Activated CD4-positive, alpha-beta T cell treated with anti-CD3 and anti-CD28 coated beads for 36 hours (primary cell): ENCODE data around the gene MGMT. TPM values are rescaled to one million over a fixed set of nuclear protein-coding genes. Genes with fewer than 3 reads are reported as not detected.

Experiments
- ATAC-seq: fragments of 200-7000 bp; cut with Tn5 transposase; one replicate; pipeline ENCODE4 v1.10.0; 2021; ENCODE audit warnings: mild to moderate bottlenecking, moderate library complexity
- CTCF ChIA-PET: fragments of 350-600 bp; sonication (Branson Sonifier 250); formaldehyde crosslinking; loops from one replicate; lab custom pipeline; 2021; ENCODE audit warnings: antibody characterized with exemption; lab: Charles Lee
- POLR2A ChIA-PET: fragments of 350-600 bp; sonication (Branson Sonifier 250); formaldehyde crosslinking; loops from one replicate; lab custom pipeline; 2021; ENCODE audit warnings: antibody characterized with exemption, inconsistent platforms; lab: Charles Lee
- DNase-seq: peaks from one replicate; pipeline ENCODE4 v3.0.0-alpha.2; 2020
- H3K27ac Mint-ChIP-seq: one replicate; pipeline ENCODE4 v1.8.0; 2021; ENCODE audit warnings: mixed read lengths
- H3K27me3 Mint-ChIP-seq: one replicate; pipeline ENCODE4 v1.8.0; 2021; ENCODE audit warnings: mixed read lengths
- H3K36me3 Mint-ChIP-seq: one replicate; pipeline ENCODE4 v1.8.0; 2021; ENCODE audit warnings: low read depth, mixed read lengths
- H3K4me1 Mint-ChIP-seq: one replicate; pipeline ENCODE4 v1.8.0; 2021; ENCODE audit warnings: mixed read lengths
- H3K4me3 Mint-ChIP-seq: one replicate; pipeline ENCODE4 v1.8.0; 2021; ENCODE audit warnings: mild to moderate bottlenecking, moderate library complexity, mixed read lengths
- H3K9me3 Mint-ChIP-seq: one replicate; pipeline ENCODE4 v1.8.0; 2021; ENCODE audit warnings: low read depth, mixed read lengths
- intact Hi-C, 2 experiments: fragments of 100-400 bp; cut with DNase I in 1 of 2; cut with micrococcal nuclease in 1 of 2; formaldehyde crosslinking; loops; one replicate each; pipeline versions ENCODE4 v1.14.2 to v1.15.1; 2022 to 2024; cut with DNase I, micrococcal nuclease
- total RNA-seq, 2 experiments: library from RNA; stranded (reverse); gene quantifications; one replicate each; pipeline ENCODE4 v1.2.3, GENCODE V29; 2021

The MGMT gene
- total RNA-seq, 2 experiments from 2014 or later, result 18.0 to 22.8 TPM

DNA sequence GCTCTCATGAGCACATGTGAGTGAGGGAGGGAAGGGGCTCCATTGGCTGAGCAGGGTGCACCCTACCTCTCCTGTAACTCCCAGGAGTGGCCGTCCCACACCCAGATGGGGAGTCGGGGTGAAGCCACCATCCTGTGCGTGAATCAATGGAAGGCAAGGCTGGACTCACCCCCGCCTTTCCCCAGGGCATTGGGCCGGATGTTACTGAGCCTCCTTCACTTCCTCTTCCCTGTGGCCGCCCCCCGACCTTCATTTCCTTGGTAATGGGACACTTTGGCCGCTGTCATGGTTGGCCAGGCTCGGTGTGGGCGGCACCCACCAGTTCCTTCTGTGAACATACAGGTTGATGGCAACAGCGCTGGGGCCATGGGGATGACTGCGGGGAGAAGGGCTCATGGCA, 209.0 kb downstream of the MGMT start:
- Mint-ChIP-seq H3K27ac (no peak overlapping the region), H3K9me3 (peaks cover 4% of the 10 kb centered on the region), H3K27me3 (no peaks in the 10 kb centered on the region), H3K36me3 (peaks cover 29% of the 10 kb centered on the region), H3K4me1 (no peaks in the 10 kb centered on the region), H3K4me3 (no peak overlapping the region)
- DNase-seq (no peak), ATAC-seq (no peak)
- ChIA-PET POLR2A (no interaction called here), CTCF (no interaction called here)
- intact Hi-C loops, result no loop called here

DNA sequence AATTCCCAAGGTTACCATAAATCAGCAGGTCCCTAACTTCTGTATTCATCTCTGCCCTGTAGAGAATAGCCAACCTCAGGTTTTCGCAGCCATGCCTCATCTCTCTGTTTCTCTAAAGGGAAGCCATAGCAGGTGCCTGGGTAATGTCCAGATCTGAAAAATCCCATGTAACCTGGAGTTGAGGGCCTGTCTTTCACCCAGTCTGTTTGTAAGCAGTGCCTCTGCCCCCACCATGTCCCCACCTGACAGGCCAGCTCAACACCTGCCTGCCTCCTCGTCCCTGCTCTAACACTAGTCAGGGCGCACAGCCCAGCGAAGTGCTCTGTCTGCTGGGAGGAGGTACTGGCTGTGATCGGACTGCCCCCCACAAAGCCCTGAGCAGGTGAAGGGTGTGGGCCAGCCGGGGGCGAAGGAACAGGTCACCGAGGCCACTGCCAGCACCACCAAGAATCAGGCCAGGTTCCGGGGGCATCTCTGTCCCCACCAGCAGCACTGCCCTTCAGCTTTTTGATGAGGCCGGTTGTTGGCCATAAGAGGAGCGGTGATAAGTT, 210.4 kb downstream of the MGMT start:
- peaks cover 29% of the 10 kb centered on the region for H3K36me3 Mint-ChIP-seq
- no peak overlapping the region for H3K4me3 Mint-ChIP-seq
- H3K9me3 Mint-ChIP-seq, result peaks cover 4% of the 10 kb centered on the region
- intact Hi-C loops, result no loop called here
- H3K27ac Mint-ChIP-seq, result no peak overlapping the region
- H3K4me1 Mint-ChIP-seq, result no peaks in the 10 kb centered on the region
- ChIA-PET CTCF (no interaction called here), POLR2A (no interaction called here)
- H3K27me3 Mint-ChIP-seq, result no peaks in the 10 kb centered on the region
- ATAC-seq, result no peak
- no peak for DNase-seq

DNA sequence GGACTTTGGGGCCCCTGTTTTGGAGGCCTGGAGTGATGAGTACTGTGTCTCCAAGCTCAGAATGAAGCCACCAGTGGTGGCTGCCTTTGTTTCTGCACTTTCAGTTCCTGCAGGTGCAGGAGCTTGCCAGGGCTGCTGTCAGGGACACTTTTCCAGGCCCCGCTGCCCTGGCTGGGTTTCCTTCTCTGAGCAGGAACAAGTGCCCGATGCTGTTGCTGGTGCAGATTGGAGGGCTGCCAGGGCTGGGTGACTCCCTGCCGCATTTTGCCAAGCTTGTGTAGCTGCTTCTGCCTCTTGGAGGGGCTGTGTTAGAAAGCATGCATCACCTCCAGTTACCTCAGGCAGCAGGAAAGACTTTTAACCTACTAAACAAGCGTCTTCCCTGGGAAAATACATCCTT, 211.1 kb downstream of the MGMT start:
- CTCF ChIA-PET, result no interaction called here
- ATAC-seq, result no peak
- POLR2A ChIA-PET, result no interaction called here
- no peak overlapping the region for H3K4me3 Mint-ChIP-seq
- H3K9me3 Mint-ChIP-seq, result peaks cover 4% of the 10 kb centered on the region
- H3K4me1 Mint-ChIP-seq, result no peaks in the 10 kb centered on the region
- no peak overlapping the region for H3K27ac Mint-ChIP-seq
- H3K36me3 Mint-ChIP-seq, result peaks cover 27% of the 10 kb centered on the region
- intact Hi-C loops, result no loop called here
- no peaks in the 10 kb centered on the region for H3K27me3 Mint-ChIP-seq
- no peak for DNase-seq

DNA sequence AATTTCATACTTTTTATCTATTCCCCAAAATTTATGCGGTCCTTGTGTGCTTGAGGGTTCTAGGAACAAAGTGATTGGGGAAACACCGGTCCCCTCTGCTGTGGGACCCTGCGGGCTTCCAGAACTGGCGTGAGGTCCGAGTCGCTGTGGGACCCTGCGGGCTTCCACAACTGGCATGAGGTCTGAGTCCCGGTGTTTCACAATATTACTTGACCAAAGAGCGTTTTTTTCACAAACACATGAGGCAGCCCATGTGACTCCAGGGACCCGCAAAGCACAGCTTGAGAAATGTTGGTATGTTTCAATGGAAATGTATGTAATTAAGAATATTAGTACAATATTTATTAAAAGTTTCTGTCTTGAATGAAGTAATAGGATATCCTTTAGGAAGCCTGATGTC, 212.2 kb downstream of the MGMT start:
- ChIA-PET POLR2A (no interaction called here), CTCF (interaction anchor here (0.6 kb wide), 1 partner anchor 45 kb away, joined by 3 read pairs; no protein-coding TSS in a partner anchor)
- Mint-ChIP-seq H3K9me3 (peaks cover 4% of the 10 kb centered on the region), H3K27ac (no peak overlapping the region), H3K4me1 (no peaks in the 10 kb centered on the region), H3K27me3 (no peaks in the 10 kb centered on the region), H3K4me3 (no peak overlapping the region), H3K36me3 (peaks cover 26% of the 10 kb centered on the region)
- intact Hi-C loops, result no loop called here
- DNase-seq (no peak), ATAC-seq (no peak)

DNA sequence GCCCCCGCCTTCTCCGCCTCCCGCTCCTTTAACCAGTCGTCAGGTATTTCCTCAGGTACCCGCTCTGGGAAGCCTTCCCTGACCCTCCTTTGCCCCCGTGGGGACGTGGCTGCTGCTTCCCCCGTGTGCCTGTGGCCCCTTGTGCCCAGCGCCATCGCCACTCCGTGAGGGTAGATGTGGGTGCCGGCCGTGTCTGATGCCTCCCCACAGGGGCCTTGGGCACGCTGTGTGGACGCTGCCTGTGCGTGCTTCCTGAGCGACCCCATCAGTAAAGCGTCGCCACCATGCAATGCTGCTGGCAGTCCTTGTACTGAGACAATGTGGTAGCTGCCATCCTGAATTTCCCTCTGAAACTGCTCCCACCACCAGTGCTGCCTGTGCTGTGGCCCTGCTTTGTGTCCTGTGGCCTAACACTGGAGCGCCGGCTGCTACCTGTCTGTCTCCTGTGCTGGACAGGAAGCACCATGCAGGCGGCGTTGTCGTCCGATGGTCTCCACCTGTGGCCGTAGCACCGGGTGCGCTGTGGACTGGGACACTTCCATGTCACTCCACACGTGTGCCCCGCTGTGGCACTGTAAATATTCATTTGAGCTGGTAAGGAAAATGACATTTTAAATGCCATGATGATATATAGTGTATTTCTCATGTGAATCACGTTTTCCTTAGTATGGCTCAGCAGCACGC, 213.8 kb downstream of the MGMT start:
- Mint-ChIP-seq H3K36me3 (peaks cover 17% of the 10 kb centered on the region), H3K27ac (no peak overlapping the region), H3K27me3 (no peaks in the 10 kb centered on the region), H3K9me3 (peaks cover 4% of the 10 kb centered on the region), H3K4me3 (no peak overlapping the region), H3K4me1 (no peaks in the 10 kb centered on the region)
- ChIA-PET POLR2A (no interaction called here), CTCF (interaction anchor here (0.5 to 0.6 kb wide), 2 partner anchors 12 to 492 kb away, joined by 3 read pairs; no protein-coding TSS in a partner anchor)
- no peak for DNase-seq
- intact Hi-C loops, result no loop called here
- ATAC-seq, result no peak

DNA sequence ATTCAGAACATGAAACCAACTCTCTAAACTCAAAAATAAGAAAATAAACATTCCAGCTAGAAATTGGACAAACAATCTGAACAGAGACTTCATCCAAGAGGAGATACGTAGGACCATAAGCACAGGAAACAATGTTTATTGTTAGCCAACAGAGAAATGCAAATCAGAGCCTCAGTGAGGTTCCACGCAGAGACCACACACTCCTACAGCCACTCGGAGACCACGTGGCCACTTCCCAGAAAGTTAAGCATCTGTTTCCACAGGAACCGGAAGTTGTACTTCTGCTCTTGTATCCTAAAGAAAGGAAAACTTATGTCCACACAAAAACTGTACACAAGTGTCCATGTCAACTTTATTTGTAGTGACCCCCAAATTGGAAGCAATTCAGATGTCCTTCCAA, 214.8 kb downstream of the MGMT start:
- intact Hi-C loops, result no loop called here
- Mint-ChIP-seq H3K9me3 (peaks cover 4% of the 10 kb centered on the region), H3K4me3 (no peak overlapping the region), H3K4me1 (no peaks in the 10 kb centered on the region), H3K36me3 (peaks cover 16% of the 10 kb centered on the region), H3K27ac (no peak overlapping the region), H3K27me3 (no peaks in the 10 kb centered on the region)
- ATAC-seq (no peak), DNase-seq (no peak)
- ChIA-PET CTCF (no interaction called here), POLR2A (no interaction called here)

DNA sequence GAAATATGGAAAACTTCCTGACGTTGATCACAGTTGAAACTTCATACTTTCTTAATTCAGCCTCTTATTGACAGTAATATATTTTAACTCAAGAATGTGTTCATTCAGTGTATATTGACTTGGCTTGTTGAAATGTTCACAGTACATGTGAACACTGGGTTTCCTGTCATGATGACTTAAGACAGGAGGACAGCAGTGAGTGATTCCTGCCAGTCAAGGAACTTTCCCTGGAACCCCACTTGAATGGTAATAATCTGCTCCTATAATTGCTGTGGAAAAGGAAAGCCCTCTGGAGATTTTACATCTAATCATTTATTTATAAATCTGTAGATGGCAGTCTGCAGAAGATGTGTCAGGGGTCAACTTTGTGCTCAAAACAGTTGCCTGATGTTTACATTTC, 216.5 kb downstream of the MGMT start:
- DNase-seq, result no peak
- no peak for ATAC-seq
- ChIA-PET CTCF (no interaction called here), POLR2A (no interaction called here)
- intact Hi-C loops, result no loop called here
- Mint-ChIP-seq H3K27me3 (no peaks in the 10 kb centered on the region), H3K36me3 (peaks cover 16% of the 10 kb centered on the region), H3K9me3 (peaks cover 5% of the 10 kb centered on the region), H3K4me3 (no peak overlapping the region), H3K27ac (no peak overlapping the region), H3K4me1 (no peaks in the 10 kb centered on the region)

DNA sequence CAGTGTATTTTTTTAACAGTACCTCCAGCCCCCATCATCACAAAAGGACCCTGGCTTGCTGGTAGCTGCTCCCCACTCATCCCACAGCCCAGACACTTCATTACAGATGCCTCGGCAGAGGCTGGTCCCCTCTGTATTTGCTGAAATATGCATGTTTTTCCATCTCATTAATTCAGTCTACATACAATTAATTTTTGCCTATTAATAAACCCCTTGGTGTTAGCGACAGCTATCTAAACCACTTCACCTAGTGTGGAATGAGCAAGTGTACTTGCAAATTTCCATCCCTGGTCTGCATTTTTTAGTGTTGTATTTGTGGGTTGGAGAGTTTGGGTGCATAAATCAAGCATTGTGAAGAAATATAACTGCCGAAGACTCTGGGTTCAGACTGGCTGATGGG, 216.9 kb downstream of the MGMT start:
- Mint-ChIP-seq H3K27me3 (no peaks in the 10 kb centered on the region), H3K9me3 (peaks cover 5% of the 10 kb centered on the region), H3K4me3 (no peak overlapping the region), H3K4me1 (no peaks in the 10 kb centered on the region), H3K36me3 (peaks cover 16% of the 10 kb centered on the region), H3K27ac (no peak overlapping the region)
- intact Hi-C loops, result no loop called here
- no peak for DNase-seq
- CTCF ChIA-PET, result no interaction called here
- POLR2A ChIA-PET, result no interaction called here
- no peak for ATAC-seq

DNA sequence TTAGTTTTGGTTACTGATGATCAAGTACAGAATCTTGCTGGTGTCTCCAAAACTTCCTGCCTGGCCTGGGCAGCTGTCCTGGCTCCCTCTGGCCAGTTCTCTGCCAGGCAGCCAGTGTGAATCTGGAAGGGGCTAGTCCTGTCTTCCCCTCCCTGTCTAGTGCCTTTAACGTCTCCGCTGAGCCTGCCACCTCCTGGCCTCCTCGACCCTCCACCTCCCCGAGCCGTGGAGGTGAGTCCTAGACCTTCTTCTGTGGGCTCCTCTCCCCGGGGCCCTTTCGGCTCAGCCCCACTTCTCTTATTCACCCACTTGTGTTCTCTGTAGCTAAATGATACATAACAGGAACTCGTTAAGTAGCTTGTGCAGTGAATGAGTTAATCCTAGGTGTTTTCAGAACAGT, 218.2 kb downstream of the MGMT start:
- ChIA-PET POLR2A (no interaction called here), CTCF (no interaction called here)
- no peak overlapping the region for H3K27ac Mint-ChIP-seq
- DNase-seq (no peak), ATAC-seq (no peak)
- no peaks in the 10 kb centered on the region for H3K27me3 Mint-ChIP-seq
- peaks cover 8% of the 10 kb centered on the region for H3K36me3 Mint-ChIP-seq
- intact Hi-C loops, result no loop called here
- H3K4me1 Mint-ChIP-seq, result no peaks in the 10 kb centered on the region
- peaks cover 1% of the 10 kb centered on the region for H3K9me3 Mint-ChIP-seq
- no peak overlapping the region for H3K4me3 Mint-ChIP-seq

DNA sequence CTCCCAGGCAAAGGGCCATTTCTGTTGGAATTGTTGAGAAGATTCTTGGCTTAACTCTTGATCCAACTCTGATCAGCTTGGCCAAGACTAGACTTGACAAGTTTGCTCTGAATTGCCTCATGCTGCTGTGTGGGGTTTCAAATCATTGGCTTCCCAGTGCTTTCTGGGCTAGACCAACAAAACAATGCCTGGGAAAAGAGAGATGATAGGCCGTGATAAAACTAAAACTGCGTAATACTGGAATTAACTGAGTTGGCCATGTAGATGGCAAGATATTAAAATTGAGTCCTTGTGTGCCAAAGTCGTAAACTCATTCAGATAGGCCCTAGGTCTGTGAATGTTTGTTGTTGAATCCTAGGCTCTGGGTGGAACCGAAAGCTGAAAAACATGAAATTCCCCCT, 222.6 kb downstream of the MGMT start:
- ATAC-seq (no peak), DNase-seq (no peak)
- Mint-ChIP-seq H3K9me3 (peaks cover 1% of the 10 kb centered on the region), H3K27me3 (no peaks in the 10 kb centered on the region), H3K4me3 (no peak overlapping the region), H3K36me3 (peaks cover 3% of the 10 kb centered on the region), H3K27ac (no peak overlapping the region), H3K4me1 (no peaks in the 10 kb centered on the region)
- ChIA-PET CTCF (no interaction called here), POLR2A (no interaction called here)
- intact Hi-C loops, result no loop called here

DNA sequence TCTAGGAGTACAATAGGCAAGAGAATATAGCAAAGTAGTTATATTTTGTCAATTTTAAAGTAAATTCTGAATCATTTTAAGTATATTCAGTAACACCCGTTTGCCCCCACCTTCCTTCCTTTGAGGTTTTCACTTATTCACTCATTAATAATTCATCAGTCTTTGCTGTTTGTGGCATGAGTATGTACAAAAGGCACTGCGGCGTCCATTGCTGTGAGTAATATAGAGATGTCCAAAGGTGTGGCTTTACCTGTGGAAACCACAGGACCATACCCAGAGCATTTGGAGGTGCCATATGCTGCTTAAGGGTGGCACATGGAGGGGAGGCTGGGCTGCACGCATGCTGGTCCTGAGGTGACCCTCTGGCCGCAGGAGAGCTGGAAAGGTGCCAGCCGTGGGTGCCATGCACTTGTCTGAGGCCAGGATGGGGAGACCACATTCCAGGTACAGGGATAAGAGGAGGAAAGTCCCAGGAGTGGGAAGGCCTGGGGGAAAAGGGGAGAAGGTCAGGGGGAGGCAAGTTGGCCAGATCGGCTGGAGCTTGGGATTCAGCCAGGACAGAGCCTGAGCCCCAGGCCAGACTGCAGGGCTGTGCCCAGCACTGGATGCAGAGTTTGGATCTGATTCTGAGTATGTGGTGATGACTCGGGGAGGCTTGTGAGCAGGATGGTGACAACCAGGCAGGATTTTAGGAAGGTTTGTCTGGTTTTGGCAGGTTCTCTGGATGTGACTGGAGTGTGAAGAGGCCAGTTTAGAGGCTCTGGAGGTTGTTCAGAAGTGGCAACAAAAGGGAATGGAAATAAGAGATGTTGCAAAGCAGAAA, 223.4 kb downstream of the MGMT start:
- Mint-ChIP-seq H3K27ac (no peak overlapping the region), H3K27me3 (no peaks in the 10 kb centered on the region), H3K4me3 (no peak overlapping the region), H3K4me1 (no peaks in the 10 kb centered on the region), H3K9me3 (peaks cover 1% of the 10 kb centered on the region), H3K36me3 (peaks cover 3% of the 10 kb centered on the region)
- ATAC-seq (no peak), DNase-seq (no peak)
- ChIA-PET CTCF (interaction anchor here (0.6 kb wide), 1 partner anchor 184 kb away, joined by 3 read pairs; no protein-coding TSS in a partner anchor), POLR2A (no interaction called here)
- intact Hi-C loops, result no loop called here

DNA sequence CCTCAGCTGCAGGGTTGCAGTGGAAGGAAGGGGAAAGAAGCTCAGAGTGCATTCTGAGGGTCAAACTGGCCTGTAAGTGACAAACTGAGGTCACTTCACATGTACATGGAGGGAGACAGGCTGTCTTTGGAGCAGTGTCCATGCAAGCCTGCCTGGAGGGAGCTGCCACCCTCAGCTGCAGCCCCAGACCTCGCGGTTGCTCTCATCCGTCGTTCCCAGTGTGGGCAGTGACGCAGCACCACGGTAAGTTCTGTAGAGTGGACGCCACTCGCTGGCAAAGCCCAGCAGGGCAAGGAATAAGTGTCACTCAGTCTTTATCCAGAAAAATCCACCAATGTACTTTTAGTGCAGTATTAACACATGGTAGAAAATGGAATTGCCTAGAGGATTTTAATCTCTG, 225.7 kb downstream of the MGMT start:
- ChIA-PET POLR2A (no interaction called here), CTCF (interaction anchor here (0.6 kb wide), 2 partner anchors 229 to 624 kb away, joined by 3 to 5 read pairs; no protein-coding TSS in a partner anchor)
- ATAC-seq (no peak), DNase-seq (no peak)
- no peaks in the 10 kb centered on the region for H3K4me1 Mint-ChIP-seq
- no peak overlapping the region for H3K27ac Mint-ChIP-seq
- H3K4me3 Mint-ChIP-seq, result no peak overlapping the region
- H3K9me3 Mint-ChIP-seq, result no peaks in the 10 kb centered on the region
- no peaks in the 10 kb centered on the region for H3K27me3 Mint-ChIP-seq
- intact Hi-C loops, result no loop called here
- H3K36me3 Mint-ChIP-seq, result peaks cover 3% of the 10 kb centered on the region
